H1 (cell line): ENCODE results near the gene CHMP6. TPM values are rescaled to one million over a fixed set of nuclear protein-coding genes. Genes with fewer than 3 reads are reported as not detected.

Source experiments
- CTBP2 ChIP-seq: IDR thresholded peaks from 2 replicates; pipeline ENCODE4 v1.7.0; 2011; ENCODE audit warnings: borderline replicate concordance, mild to moderate bottlenecking, moderate library complexity, mixed read lengths, low read length; ENCODE audit not compliant: insufficient read depth, insufficient read length
- polyA plus RNA-seq, 7 experiments: library from polyadenylated mRNA; depleted of rRNA in 3 of 7; stranded (reverse) in 5 of 7; unstranded in 2 of 7; fragments of >200 nt in 5 of 7; fragments of 200-250 nt in 2 of 7; gene quantifications; 1 replicate in 5 of 7; 2 replicates in 1 of 7; 4 replicates in 1 of 7; pipeline versions ENCODE4 v1.2.1 to v1.2.3, GENCODE V29; 2011 to 2013; ENCODE audit warnings: missing spikeins in 2 of 7, mixed read lengths in 2 of 7
- total RNA-seq: library from RNA; stranded (reverse); fragmentation: NEBNext Ultra II Directional; extraction: Animal tissue kit (Norgen Biotek cat#: 25700); gene quantifications from 2 replicates; pipeline ENCODE4 v1.2.1, GENCODE V29; 2021

The CHMP6 gene
- total and polyA plus RNA-seq, 2 of the 8 experiments (the other 6 are each of a cell fraction or from before 2014, with no cell fraction given): 15.7 to 24.3 TPM

GRCh38 chr17:80943346-80944145, 48.1 kb upstream of the CHMP6 start (continued):
- no peak for TF ChIP-seq CTBP2
